HCT116 (cell line): ENCODE data around the gene PQBP1. TPM values are rescaled to one million over a fixed set of nuclear protein-coding genes. Genes with fewer than 3 reads are reported as not detected.

ENCODE experiments used
- ATAC-seq: fragments of 200-7000 bp; cut with Tn5 transposase; 2 replicates; pipeline ENCODE4 v1.9.1; 2020; ENCODE audit warnings: mild to moderate bottlenecking, moderate library complexity
- BruUV-seq: library from RNA; stranded (reverse); fragments of 400-500 nt; replicated peaks from 2 replicates; lab custom pipeline; 2021; lab: Mats Ljungman, UMichigan
- CTCF ChIA-PET: fragments of 300-600 bp; sonication (Branson Sonifier 250); formaldehyde crosslinking; loops from one replicate; lab custom pipeline; 2021; ENCODE audit warnings: antibody characterized with exemption; lab: Charles Lee
- POLR2A ChIA-PET: fragments of 300-600, 350-600 bp; sonication (Branson Sonifier 250); formaldehyde crosslinking; loops from one replicate; lab custom pipeline; 2021; ENCODE audit warnings: antibody characterized with exemption; lab: Charles Lee
- RAD21 ChIA-PET, 2 experiments: fragments of 300-600 bp; sonication (Branson Sonifier 250); formaldehyde crosslinking; loops; one replicate each; lab custom pipeline; 2023; ENCODE audit warnings: low total read pairs in 2 of 2; ENCODE audit not compliant: uncharacterized antibody in 2 of 2, unreplicated experiment in 2 of 2, low non-redundant PET in 1 of 2; lab: Charles Lee
- DNase-seq: peaks from one replicate; pipeline ENCODE4 v3.0.0-alpha.2; 2010; ENCODE audit warnings: low read depth, low spot score
- H2AFZ ChIP-seq: fragments of 200-600 bp; shearing (Covaris generic), sonication (generic); 2 replicates; pipeline ENCODE4 v1.6.1; 2017; ENCODE audit warnings: low read depth, mixed run types, mixed read lengths, antibody characterized with exemption, low read length; ENCODE audit not compliant: poor library complexity, severe bottlenecking
- H3K27ac ChIP-seq: 2 replicates; pipeline ENCODE4 v1.5.1; 2012; ENCODE audit warnings: low read depth, low read length
- H3K27me3 ChIP-seq: fragments of 200-600 bp; sonication (generic); 2 replicates; pipeline ENCODE4 v1.6.1; 2016; ENCODE audit warnings: mixed run types, low read length, mixed read lengths; ENCODE audit not compliant: insufficient read depth
- H3K36me3 ChIP-seq, 2 experiments: fragments of 200-500 bp in 1 of 2; fragments of 200-600 bp in 1 of 2; sonication (Bioruptor generic) in 1 of 2; sonication (generic) in 1 of 2; 2 replicates each; pipeline versions ENCODE4 v1.5.1 to v1.6.1; 2014 to 2016; ENCODE audit warnings: low read length in 2 of 2, inconsistent platforms in 1 of 2, mixed read lengths in 1 of 2, mixed run types in 1 of 2; ENCODE audit not compliant: insufficient read depth in 2 of 2, control insufficient read depth in 1 of 2
- H3K4me1 ChIP-seq, 2 experiments: fragments of 200-600 bp in 1 of 2; sonication (generic) in 1 of 2; 2 replicates each; pipeline versions ENCODE4 v1.5.1 to v1.6.1; 2012 to 2017; ENCODE audit warnings: low read length in 2 of 2, inconsistent platforms in 1 of 2, mild to moderate bottlenecking in 1 of 2, mixed read lengths in 1 of 2, mixed run types in 1 of 2, moderate library complexity in 1 of 2; ENCODE audit not compliant: insufficient read depth in 2 of 2, control insufficient read depth in 1 of 2
- H3K4me2 ChIP-seq: fragments of 200-600 bp; sonication (generic); 2 replicates; pipeline ENCODE4 v1.6.1; 2017; ENCODE audit warnings: mixed run types, low read length, mixed read lengths
- H3K4me3 ChIP-seq, 2 experiments: fragments of 200-600 bp in 1 of 2; sonication (generic) in 1 of 2; replicated peaks in 1 of 2; 2 replicates each; pipeline ENCODE4 v1.5.1; 2011 to 2016; ENCODE audit warnings: low read length in 2 of 2, control low read depth in 1 of 2, low read depth in 1 of 2, mild to moderate bottlenecking in 1 of 2, mixed read lengths in 1 of 2, mixed run types in 1 of 2
- H3K79me2 ChIP-seq: fragments of 200-600 bp; sonication (generic); 2 replicates; pipeline ENCODE4 v1.6.1; 2017; ENCODE audit warnings: mild to moderate bottlenecking, mixed run types, low read length, moderate library complexity, mixed read lengths; ENCODE audit not compliant: insufficient read depth
- H3K9ac ChIP-seq: fragments of 200-600 bp; sonication (generic); 2 replicates; pipeline ENCODE4 v1.6.1; 2016; ENCODE audit warnings: low read length, mixed read lengths
- H3K9me2 ChIP-seq: fragments of 200-600 bp; sonication (generic), shearing (Covaris generic); 2 replicates; pipeline ENCODE4 v1.6.1; 2017; ENCODE audit warnings: mixed run types, mild to moderate bottlenecking, moderate library complexity; ENCODE audit not compliant: insufficient read depth
- H3K9me3 ChIP-seq, 2 experiments: fragments of 200-500 bp in 1 of 2; fragments of 200-600 bp in 1 of 2; sonication (Bioruptor generic) in 1 of 2; sonication (generic) in 1 of 2; 2 replicates each; pipeline ENCODE4 v1.6.1; 2014 to 2017; ENCODE audit warnings: low read length in 2 of 2, mixed read lengths in 2 of 2, inconsistent platforms in 1 of 2, low read depth in 1 of 2, mild to moderate bottlenecking in 1 of 2, mixed run types in 1 of 2, moderate library complexity in 1 of 2; ENCODE audit not compliant: control insufficient read depth in 1 of 2, insufficient read depth in 1 of 2
- H4K20me1 ChIP-seq: fragments of 200-600 bp; sonication (generic), shearing (Covaris generic); 2 replicates; pipeline ENCODE4 v1.6.1; 2017; ENCODE audit warnings: mixed run types, mild to moderate bottlenecking, moderate library complexity; ENCODE audit not compliant: insufficient read depth
- CBX3 ChIP-seq: IDR thresholded peaks from 2 replicates; pipeline ENCODE4 v1.6.1; 2012; ENCODE audit warnings: low read depth
- CEBPB ChIP-seq: IDR thresholded peaks from 2 replicates; pipeline ENCODE4 v1.6.1; 2012; ENCODE audit warnings: low read depth
- CTCF ChIP-seq, 3 experiments: fragments of 200-600 bp in 1 of 3; sonication (generic) in 1 of 3; IDR thresholded peaks in 2 of 3; conservative IDR thresholded peaks in 1 of 3; 2 replicates each; pipeline ENCODE4 v1.5.1; 2012 to 2017; ENCODE audit warnings: low read depth in 2 of 3, low read length in 2 of 3, antibody characterized with exemption in 1 of 3, borderline replicate concordance in 1 of 3, control low read depth in 1 of 3, mild to moderate bottlenecking in 1 of 3, mixed read lengths in 1 of 3, mixed run types in 1 of 3, moderate library complexity in 1 of 3; ENCODE audit not compliant: insufficient read depth in 1 of 3
- EGR1 ChIP-seq: IDR thresholded peaks from 2 replicates; pipeline ENCODE4 v1.6.1; 2012; ENCODE audit warnings: low read depth
- ELF1 ChIP-seq: IDR thresholded peaks from 2 replicates; pipeline ENCODE4 v1.6.1; 2012; ENCODE audit warnings: low read depth, borderline replicate concordance
- EZH2 ChIP-seq: fragments of 200-600 bp; sonication (generic); IDR thresholded peaks from 2 replicates; pipeline ENCODE4 v1.6.1; 2017; ENCODE audit warnings: antibody characterized with exemption, mixed run types
- EZH2phosphoT487 ChIP-seq: fragments of 200-600 bp; IDR thresholded peaks from 2 replicates; pipeline ENCODE4 v1.6.1; 2018; ENCODE audit warnings: antibody characterized with exemption, borderline replicate concordance
- JUND ChIP-seq: IDR thresholded peaks from 2 replicates; pipeline ENCODE4 v1.6.1; 2012
- POLR2A ChIP-seq: IDR thresholded peaks from 2 replicates; pipeline ENCODE4 v1.7.0; 2011; ENCODE audit warnings: borderline replicate concordance; ENCODE audit not compliant: insufficient read depth, insufficient read length; ENCODE audit errors: extremely low read depth
- POLR2AphosphoS5 ChIP-seq: IDR thresholded peaks from 2 replicates; pipeline ENCODE4 v1.6.1; 2011; ENCODE audit warnings: mild to moderate bottlenecking, low read depth, low read length, moderate library complexity
- RAD21 ChIP-seq: IDR thresholded peaks from 2 replicates; pipeline ENCODE4 v1.6.1; 2012; ENCODE audit warnings: low read depth, mild to moderate bottlenecking
- SIN3A ChIP-seq: IDR thresholded peaks from 2 replicates; pipeline ENCODE4 v1.6.1; 2012; ENCODE audit warnings: low read depth
- SP1 ChIP-seq: IDR thresholded peaks from 2 replicates; pipeline ENCODE4 v1.6.1; 2012; ENCODE audit warnings: low read depth
- TCF7L2 ChIP-seq: IDR thresholded peaks from 2 replicates; pipeline ENCODE4 v1.7.0; 2011; ENCODE audit warnings: borderline replicate concordance, inconsistent platforms; ENCODE audit not compliant: insufficient read depth, insufficient read length; ENCODE audit errors: extremely low read depth
- ZBTB33 ChIP-seq: IDR thresholded peaks from 2 replicates; pipeline ENCODE4 v1.6.1; 2011; ENCODE audit warnings: mild to moderate bottlenecking, low read length, moderate library complexity; ENCODE audit not compliant: insufficient replicate concordance; ENCODE audit errors: extremely low read depth
- ZNF274 ChIP-seq: fragments of 200-500 bp; sonication (Bioruptor generic); IDR thresholded peaks from 2 replicates; pipeline ENCODE4 v1.6.1; 2014; ENCODE audit warnings: mild to moderate bottlenecking, low read depth, low read length, inconsistent platforms
- intact Hi-C: fragments of 100-400 bp; cut with micrococcal nuclease; formaldehyde crosslinking; loops from 2 replicates; pipeline ENCODE4 v1.10.0; 2022
- total RNA-seq: library from RNA; stranded (reverse); gene quantifications from one replicate; pipeline ENCODE4 v1.2.1, GENCODE V29; 2021; ENCODE audit not compliant: unreplicated experiment
- TF ChIP-seq, protein P1 (sequence below): IDR thresholded peaks from 2 replicates; pipeline ENCODE4 v1.6.1; 2012
- TF ChIP-seq, protein P2 (sequence below): IDR thresholded peaks from 2 replicates; pipeline ENCODE4 v1.6.1; 2012; ENCODE audit warnings: low read depth

The PQBP1 gene
- total RNA-seq, 1 experiment from 2014 or later, result 67.1 TPM

- TF ChIP-seq ZBTB33 (no peak), SIN3A (no peak), EGR1 (no peak), POLR2A (no peak), SP1 (no peak), JUND (no peak), POLR2AphosphoS5 (no peak)
Measured at GRCh38 chrX:48902135-48902534, 4.4 kb downstream of the PQBP1 start (continued).

DNA sequence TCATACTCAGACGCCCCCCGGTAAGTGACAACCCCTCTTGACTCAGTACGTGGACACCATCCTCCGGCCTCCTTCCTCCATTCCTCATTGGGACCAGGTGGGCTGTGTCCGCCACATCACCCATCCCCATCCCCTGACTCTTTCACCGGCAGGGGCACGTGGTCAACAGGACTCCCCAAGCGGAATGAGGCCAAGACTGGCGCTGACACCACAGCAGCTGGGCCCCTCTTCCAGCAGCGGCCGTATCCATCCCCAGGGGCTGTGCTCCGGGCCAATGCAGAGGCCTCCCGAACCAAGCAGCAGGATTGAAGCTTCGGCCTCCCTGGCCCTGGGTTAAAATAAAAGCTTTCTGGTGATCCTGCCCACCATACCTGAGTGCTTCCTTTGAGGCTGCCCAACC lies 5.0 kb downstream of the PQBP1 start:
- CTCF ChIA-PET, result no interaction called here

More for the DNA sequence above, 5.0 kb downstream of the PQBP1 start:
- intact Hi-C loops, result no loop called here
- Histone ChIP-seq H3K4me3 (no peak overlapping the region), H3K79me2 (peaks cover 17% of the 10 kb centered on the region), H3K36me3 (no peaks in the 10 kb centered on the region; a peak in 2 of 4 replicates), H3K4me2 (no peak overlapping the region), H3K27ac (no peak overlapping the region), H4K20me1 (no peaks in the 10 kb centered on the region), H3K9me2 (no peaks in the 10 kb centered on the region), H2AFZ (no peak overlapping the region), H3K9me3 (no peaks in the 10 kb centered on the region), H3K9ac (no peak overlapping the region), H3K27me3 (no peaks in the 10 kb centered on the region), H3K4me1 (peaks cover 3 to 4% of the 10 kb centered on the region in 2 experiments; a peak in 1 of 4 replicates)
- RAD21 ChIA-PET, result no interaction called here
- ATAC-seq, result no peak
- POLR2A ChIA-PET, result no interaction called here
- TF ChIP-seq, protein P1, sequence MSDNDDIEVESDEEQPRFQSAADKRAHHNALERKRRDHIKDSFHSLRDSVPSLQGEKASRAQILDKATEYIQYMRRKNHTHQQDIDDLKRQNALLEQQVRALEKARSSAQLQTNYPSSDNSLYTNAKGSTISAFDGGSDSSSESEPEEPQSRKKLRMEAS, result no peak
- TF ChIP-seq CEBPB, result no peak
- no peak for TF ChIP-seq SIN3A
- no peak for TF ChIP-seq EGR1
- TF ChIP-seq TCF7L2, result no peak
- no peak for TF ChIP-seq CTCF (IDR thresholded peaks at IDR 0.05 in 2 of 3, conservative IDR thresholded peaks at IDR 0.05 in 1 of 3; ENCODE audit: borderline replicate concordance in 1 of 3, insufficient read depth in 1 of 3, low read depth in 2 of 3, low read length in 2 of 3)
- no peak for TF ChIP-seq EZH2
- no peak for TF ChIP-seq SP1
- TF ChIP-seq, protein P2, sequence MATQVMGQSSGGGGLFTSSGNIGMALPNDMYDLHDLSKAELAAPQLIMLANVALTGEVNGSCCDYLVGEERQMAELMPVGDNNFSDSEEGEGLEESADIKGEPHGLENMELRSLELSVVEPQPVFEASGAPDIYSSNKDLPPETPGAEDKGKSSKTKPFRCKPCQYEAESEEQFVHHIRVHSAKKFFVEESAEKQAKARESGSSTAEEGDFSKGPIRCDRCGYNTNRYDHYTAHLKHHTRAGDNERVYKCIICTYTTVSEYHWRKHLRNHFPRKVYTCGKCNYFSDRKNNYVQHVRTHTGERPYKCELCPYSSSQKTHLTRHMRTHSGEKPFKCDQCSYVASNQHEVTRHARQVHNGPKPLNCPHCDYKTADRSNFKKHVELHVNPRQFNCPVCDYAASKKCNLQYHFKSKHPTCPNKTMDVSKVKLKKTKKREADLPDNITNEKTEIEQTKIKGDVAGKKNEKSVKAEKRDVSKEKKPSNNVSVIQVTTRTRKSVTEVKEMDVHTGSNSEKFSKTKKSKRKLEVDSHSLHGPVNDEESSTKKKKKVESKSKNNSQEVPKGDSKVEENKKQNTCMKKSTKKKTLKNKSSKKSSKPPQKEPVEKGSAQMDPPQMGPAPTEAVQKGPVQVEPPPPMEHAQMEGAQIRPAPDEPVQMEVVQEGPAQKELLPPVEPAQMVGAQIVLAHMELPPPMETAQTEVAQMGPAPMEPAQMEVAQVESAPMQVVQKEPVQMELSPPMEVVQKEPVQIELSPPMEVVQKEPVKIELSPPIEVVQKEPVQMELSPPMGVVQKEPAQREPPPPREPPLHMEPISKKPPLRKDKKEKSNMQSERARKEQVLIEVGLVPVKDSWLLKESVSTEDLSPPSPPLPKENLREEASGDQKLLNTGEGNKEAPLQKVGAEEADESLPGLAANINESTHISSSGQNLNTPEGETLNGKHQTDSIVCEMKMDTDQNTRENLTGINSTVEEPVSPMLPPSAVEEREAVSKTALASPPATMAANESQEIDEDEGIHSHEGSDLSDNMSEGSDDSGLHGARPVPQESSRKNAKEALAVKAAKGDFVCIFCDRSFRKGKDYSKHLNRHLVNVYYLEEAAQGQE, result no peak
- TF ChIP-seq ELF1, result no peak
- TF ChIP-seq JUND, result no peak
- TF ChIP-seq POLR2A, result no peak
- no peak for TF ChIP-seq EZH2phosphoT487
- TF ChIP-seq ZNF274, result no peak
- TF ChIP-seq RAD21, result no peak
- TF ChIP-seq POLR2AphosphoS5, result no peak
- no peak for TF ChIP-seq CBX3
- DNase-seq, result no peak
- BruUV-seq, result no TSS peak
